ENCODE measurements around the gene SRCIN1.
"Not testable (repeated sequence)": the region's sequence is repeated elsewhere in the genome, so short reads cannot be mapped to it uniquely, and the experiment has no call there.

Gene SRCIN1, protein sequence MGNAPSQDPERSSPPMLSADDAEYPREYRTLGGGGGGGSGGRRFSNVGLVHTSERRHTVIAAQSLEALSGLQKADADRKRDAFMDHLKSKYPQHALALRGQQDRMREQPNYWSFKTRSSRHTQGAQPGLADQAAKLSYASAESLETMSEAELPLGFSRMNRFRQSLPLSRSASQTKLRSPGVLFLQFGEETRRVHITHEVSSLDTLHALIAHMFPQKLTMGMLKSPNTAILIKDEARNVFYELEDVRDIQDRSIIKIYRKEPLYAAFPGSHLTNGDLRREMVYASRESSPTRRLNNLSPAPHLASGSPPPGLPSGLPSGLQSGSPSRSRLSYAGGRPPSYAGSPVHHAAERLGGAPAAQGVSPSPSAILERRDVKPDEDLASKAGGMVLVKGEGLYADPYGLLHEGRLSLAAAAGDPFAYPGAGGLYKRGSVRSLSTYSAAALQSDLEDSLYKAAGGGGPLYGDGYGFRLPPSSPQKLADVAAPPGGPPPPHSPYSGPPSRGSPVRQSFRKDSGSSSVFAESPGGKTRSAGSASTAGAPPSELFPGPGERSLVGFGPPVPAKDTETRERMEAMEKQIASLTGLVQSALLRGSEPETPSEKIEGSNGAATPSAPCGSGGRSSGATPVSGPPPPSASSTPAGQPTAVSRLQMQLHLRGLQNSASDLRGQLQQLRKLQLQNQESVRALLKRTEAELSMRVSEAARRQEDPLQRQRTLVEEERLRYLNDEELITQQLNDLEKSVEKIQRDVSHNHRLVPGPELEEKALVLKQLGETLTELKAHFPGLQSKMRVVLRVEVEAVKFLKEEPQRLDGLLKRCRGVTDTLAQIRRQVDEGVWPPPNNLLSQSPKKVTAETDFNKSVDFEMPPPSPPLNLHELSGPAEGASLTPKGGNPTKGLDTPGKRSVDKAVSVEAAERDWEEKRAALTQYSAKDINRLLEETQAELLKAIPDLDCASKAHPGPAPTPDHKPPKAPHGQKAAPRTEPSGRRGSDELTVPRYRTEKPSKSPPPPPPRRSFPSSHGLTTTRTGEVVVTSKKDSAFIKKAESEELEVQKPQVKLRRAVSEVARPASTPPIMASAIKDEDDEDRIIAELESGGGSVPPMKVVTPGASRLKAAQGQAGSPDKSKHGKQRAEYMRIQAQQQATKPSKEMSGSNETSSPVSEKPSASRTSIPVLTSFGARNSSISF

GRCh38 chr17:38605841-38606645 is at the start of gene SRCIN1:
Gene SRCIN1, minus strand, starts transcription at chr17:38605952. Its CDS starts 247 bp downstream, at chr17:38605705.
- no peak for DNase-seq

DNA sequence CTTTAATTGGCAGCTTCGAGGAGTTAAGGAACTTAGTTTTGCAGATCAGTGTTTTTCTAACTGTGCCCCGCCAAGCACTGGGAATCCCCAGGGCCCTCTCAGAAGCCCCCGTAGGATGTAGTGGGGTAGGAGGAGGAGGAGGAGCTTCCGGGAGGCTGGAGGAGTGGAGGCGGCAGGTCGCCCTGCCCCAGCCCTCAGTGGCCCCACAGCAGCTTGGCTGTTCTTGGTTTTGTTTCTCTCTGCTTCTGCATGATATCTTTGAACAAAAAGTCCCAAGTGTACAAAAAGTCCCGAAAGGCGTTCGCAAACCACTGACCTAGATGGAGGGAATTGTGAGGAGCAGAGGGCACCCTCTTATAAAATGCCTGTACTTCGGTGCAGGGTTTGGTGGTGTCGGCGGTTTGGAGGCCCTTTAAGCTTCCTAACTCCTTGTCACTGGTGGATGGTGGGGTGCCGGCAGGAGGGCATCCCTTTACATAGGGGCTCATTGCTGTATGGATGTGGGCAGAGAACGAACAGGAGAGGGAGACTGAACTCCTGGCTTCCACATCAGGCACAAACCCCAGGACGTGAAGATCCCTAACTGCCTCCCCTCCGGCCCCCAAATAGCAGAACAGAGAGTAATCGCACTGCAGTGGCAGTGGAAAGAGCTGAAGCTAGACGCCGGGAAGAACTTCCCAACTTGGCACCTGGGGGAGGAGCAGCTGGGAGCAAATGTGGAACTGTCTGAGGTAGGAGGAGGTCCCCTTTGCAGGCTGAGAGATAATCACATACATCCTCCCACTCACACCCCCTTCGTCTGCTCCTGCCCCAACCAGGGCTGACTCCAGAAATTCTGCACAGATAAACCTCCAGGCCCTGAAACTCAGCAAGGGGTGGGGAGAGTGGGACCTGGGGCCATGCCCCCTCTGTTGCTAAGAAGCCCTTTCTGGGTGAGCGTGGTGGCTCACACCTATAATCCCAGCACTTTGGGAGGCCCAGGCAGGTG is 49.0 kb upstream of the SRCIN1 start:
- DNase-seq = no peak

- no peak for DNase-seq
Observed at GRCh38 chr17:38653679-38654078, 47.9 kb upstream of the SRCIN1 start.

DNA sequence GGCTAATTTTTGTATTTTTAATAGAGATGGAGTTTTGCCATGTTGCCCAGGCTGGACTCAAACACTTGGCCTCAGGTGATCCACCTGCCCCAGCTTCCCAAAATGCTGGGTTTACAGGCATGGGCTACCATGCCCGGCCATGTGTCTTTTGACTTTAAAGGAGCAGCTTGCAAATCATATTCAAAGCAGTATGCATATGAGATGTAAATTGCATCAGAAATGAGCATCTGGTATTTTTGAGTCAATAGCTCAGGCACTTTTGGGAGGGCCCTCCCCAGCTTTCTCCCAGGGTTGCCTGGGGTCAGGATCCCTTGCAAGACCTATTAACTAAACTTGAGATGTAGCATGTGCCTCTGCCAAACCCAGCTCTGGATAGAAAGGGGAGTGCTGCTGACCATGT is 47.5 kb upstream of the SRCIN1 start:
- no peak for DNase-seq

- not testable (repeated sequence) for DNase-seq
Observed at GRCh38 chr17:38650653-38651173, 45.0 kb upstream of the SRCIN1 start.

GRCh38 chr17:38637951-38638350 is 32.2 kb upstream of the SRCIN1 start:
- no peak for DNase-seq

DNA sequence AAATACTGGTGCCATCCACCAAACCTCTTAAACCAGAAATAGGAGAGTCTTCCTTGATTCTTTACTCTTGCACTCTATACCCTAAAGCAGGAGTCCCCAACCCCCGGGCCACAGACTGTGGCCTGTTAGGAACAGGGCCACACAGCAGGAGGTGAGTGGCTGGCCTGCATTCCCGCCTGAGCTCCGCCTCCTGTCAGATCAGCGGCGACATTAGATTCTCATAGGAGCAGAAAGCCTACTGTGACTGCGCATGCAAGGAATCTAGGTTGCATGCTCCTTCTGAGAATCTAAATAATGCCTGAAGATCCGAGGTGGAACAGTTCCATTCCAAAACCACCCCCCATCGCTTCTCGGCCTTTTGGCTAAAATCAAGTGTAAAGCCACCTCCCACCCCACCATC is 30.3 kb upstream of the SRCIN1 start:
- DNase-seq = no peak

DNA sequence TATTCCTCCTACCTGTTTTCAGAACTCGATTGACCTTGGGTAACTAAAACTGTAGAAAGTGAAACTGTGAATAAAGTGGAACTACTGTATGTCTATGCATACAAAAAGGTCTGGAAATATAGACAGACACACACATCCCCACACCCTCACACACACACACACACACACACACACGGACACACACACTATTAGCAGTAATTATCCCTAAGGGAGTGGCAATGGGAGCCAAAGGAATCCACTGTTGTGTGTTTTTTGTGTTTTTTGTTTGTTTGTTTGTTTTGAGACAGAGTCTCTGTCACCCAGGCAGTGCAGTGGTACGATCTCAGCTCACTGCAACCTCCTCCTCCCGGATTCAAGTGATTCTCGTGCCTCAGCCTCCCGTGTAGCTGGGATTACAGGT is 26.6 kb upstream of the SRCIN1 start:
- no peak for DNase-seq

DNA sequence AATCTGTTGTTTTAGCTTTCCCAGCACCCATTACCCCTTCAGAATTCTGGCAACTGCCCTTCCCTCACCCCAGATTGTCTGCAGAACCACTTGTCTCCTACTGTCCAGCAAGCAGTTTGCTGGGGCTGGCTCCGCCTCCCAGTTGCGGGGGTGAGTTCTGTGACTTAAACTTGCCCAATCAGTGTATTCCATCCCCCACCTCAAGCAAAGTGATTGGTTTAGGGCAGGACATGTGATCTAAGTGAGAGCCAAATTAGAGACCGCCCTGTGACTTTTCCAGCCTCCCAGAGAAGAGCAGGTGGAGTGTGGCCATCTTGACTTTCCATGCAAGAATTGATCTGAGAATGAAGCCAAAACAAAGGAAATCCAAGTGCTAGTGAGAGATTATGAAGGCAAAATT is 22.7 kb upstream of the SRCIN1 start:
- DNase-seq = peak; percentile 53

DNA sequence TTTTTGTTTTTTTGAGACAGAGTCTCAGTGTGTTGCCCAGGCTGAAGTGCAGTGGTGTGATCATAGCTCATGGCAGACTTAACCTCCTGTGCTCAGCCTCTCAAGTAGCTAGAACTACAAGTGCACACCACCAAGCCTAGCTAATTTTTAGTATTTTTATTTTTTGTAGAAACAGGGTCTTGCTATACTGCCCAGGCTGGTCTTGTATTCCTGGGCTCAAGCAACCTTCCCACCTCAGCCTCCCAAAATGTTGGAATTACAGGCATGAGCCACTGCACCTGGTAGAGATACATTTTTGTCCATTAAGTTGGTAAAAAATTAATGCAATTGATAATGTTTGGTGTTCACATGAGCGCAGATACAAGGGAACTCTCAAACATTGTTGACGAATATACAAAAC is 22.2 kb upstream of the SRCIN1 start:
- no peak for DNase-seq

GRCh38 chr17:38626606-38627226 is 21.0 kb upstream of the SRCIN1 start:
- DNase-seq = not testable (repeated sequence)

- no peak for DNase-seq
Observed at GRCh38 chr17:38625482-38625881, 19.7 kb upstream of the SRCIN1 start.

DNA sequence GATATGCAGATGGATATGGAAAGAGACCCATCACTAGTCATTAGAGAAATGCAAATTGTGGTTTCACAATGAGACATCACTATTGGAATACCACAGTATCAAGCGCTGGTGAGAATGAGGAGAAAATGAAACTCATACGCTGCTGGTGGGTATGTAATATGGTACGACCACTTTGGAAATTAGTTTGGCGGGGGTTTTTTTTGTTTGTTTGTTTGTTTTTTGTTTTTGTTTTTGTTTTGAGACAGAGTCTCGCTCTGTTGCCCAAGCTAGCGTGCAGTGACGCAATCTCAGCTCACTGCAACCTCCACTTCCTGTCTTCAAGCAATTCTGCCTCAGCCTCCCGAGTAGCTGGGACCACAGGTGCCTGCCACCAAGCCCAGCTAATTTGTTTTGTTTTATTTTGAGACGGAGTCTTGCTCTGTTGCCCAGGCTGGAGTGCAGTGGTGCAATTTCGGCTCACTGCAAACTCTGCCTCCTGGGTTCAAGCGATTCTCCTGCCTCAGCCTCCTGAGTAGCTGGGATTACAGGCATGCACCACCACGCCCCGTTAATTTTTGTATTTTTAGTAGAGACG is 19.1 kb upstream of the SRCIN1 start:
- DNase-seq = not testable (repeated sequence)

DNA sequence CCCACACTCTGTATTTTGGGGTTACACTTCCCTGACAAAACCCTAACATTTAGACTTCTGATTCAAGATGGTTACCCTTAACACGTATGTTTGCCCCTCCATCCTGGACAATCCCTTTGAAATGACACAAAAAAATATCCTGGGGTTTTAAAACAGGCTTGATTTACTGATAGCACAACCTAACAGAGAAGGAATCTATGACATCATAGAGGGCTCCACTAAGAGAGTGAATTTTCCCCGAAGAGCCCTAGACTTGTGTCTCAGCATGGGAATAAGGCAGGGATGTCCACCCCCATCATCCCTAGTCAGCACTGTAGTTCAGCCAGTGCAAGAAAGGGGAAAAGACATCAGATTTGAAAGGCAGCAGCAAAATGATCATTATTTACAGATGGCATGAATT is 15.8 kb upstream of the SRCIN1 start:
- DNase-seq = no peak

GRCh38 chr17:38620551-38621277 is 15.0 kb upstream of the SRCIN1 start:
- no peak for DNase-seq

- DNase-seq = no peak
Observed at GRCh38 chr17:38619937-38620550, 14.3 kb upstream of the SRCIN1 start.

GRCh38 chr17:38619451-38619795 is 13.7 kb upstream of the SRCIN1 start:
- DNase-seq = no peak

- no peak for DNase-seq
Observed at GRCh38 chr17:38617967-38618760, 12.4 kb upstream of the SRCIN1 start.
